HepG2 (cell line): ENCODE data around the gene RNF213. TPM values are rescaled to one million over a fixed set of nuclear protein-coding genes. Genes with fewer than 3 reads are reported as not detected.

Experiments used
- ATF2 ChIP-seq: sonication (generic); formaldehyde crosslinking; IDR thresholded peaks from 2 replicates; pipeline ENCODE4 v1.4.0; 2020; ENCODE audit warnings: missing genetic modification reagents
- CBX1 ChIP-seq: IDR thresholded peaks from one replicate; pipeline ENCODE4 v1.6.1; 2016; ENCODE audit warnings: antibody characterized with exemption, low read depth
- EHMT2 ChIP-seq: fragments of 200-600 bp; sonication (generic); IDR thresholded peaks from 2 replicates; pipeline ENCODE4 v1.7.0; 2017; ENCODE audit warnings: antibody characterized with exemption, low read depth, low read length, borderline replicate concordance
- HNRNPLL ChIP-seq: fragments of 200-400 bp; formaldehyde crosslinking; IDR thresholded peaks from 2 replicates; pipeline ENCODE4 v1.6.1; 2017; ENCODE audit warnings: mild to moderate bottlenecking, low read depth, low read length; ENCODE audit not compliant: poor library complexity, severe bottlenecking
- KAT8 ChIP-seq: IDR thresholded peaks from 2 replicates; pipeline ENCODE4 v1.6.1; 2016; ENCODE audit warnings: missing genetic modification reagents, missing compliant biosample characterization
- MED13 ChIP-seq: sonication (generic); formaldehyde crosslinking; IDR thresholded peaks from 2 replicates; pipeline ENCODE4 v1.5.0; 2020; ENCODE audit warnings: missing genetic modification reagents
- MTERF4 ChIP-seq: sonication (generic); formaldehyde crosslinking; IDR thresholded peaks from 2 replicates; pipeline ENCODE4 v1.8.0; 2023; ENCODE audit warnings: mild to moderate bottlenecking, missing genetic modification reagents
- NFE2L2 ChIP-seq: fragments of 150-350 bp; IDR thresholded peaks from 2 replicates; pipeline ENCODE4 v1.6.1; 2014; ENCODE audit warnings: low read length
- PCBP2 ChIP-seq: fragments of 200-400 bp; formaldehyde crosslinking; optimal IDR thresholded peaks from 2 replicates; pipeline ENCODE3; 2018; ENCODE audit warnings: low read length, low read depth; ENCODE audit not compliant: poor library complexity, severe bottlenecking
- RNF2 ChIP-seq: fragments of 450-650 bp; conservative IDR thresholded peaks from 2 replicates; pipeline ENCODE4 v1.6.1; 2016; ENCODE audit warnings: low read depth
- SIX1 ChIP-seq: sonication (generic); formaldehyde crosslinking; IDR thresholded peaks from 2 replicates; pipeline ENCODE4 v1.4.0; 2020; ENCODE audit warnings: missing genetic modification reagents, borderline replicate concordance
- SOX6 ChIP-seq, 2 experiments: fragments of 450-650 bp in 1 of 2; sonication (generic) in 1 of 2; formaldehyde crosslinking in 1 of 2; IDR thresholded peaks; 2 replicates each; pipeline versions ENCODE4 v1.4.0 to v1.6.1; 2017 to 2020; ENCODE audit warnings: antibody characterized with exemption in 1 of 2, mild to moderate bottlenecking in 1 of 2, missing genetic modification reagents in 1 of 2
- ZBTB20 ChIP-seq: sonication (generic); formaldehyde crosslinking; IDR thresholded peaks from 2 replicates; pipeline ENCODE4 v1.8.1; 2023; ENCODE audit warnings: missing genetic modification reagents, low read depth, mild to moderate bottlenecking, borderline replicate concordance
- ZKSCAN1 ChIP-seq: fragments of 150-350 bp; IDR thresholded peaks from 2 replicates; pipeline ENCODE4 v1.6.1; 2014; ENCODE audit warnings: low read length
- ZNF142 ChIP-seq: sonication (generic); formaldehyde crosslinking; IDR thresholded peaks from 2 replicates; pipeline ENCODE4 v1.4.0; 2020; ENCODE audit warnings: missing genetic modification reagents
- ZNF207 ChIP-seq: fragments of 450-650 bp; IDR thresholded peaks from 2 replicates; pipeline ENCODE4 v1.6.1; 2016; ENCODE audit warnings: antibody characterized with exemption, borderline replicate concordance
- ZNF670 ChIP-seq: sonication (generic); formaldehyde crosslinking; IDR thresholded peaks from 2 replicates; pipeline ENCODE4 v1.8.0; 2022; ENCODE audit warnings: mild to moderate bottlenecking, missing genetic modification reagents, borderline replicate concordance
- ZNF703 ChIP-seq: sonication (generic); formaldehyde crosslinking; IDR thresholded peaks from 2 replicates; pipeline ENCODE4 v1.5.1; 2020; ENCODE audit warnings: missing genetic modification reagents, mild to moderate bottlenecking, moderate library complexity, borderline replicate concordance
- ZNF773 ChIP-seq: sonication (generic); formaldehyde crosslinking; IDR thresholded peaks from 2 replicates; pipeline ENCODE4 v1.4.0; 2020; ENCODE audit warnings: missing genetic modification reagents, borderline replicate concordance
- ZNF788 ChIP-seq: sonication (generic); formaldehyde crosslinking; IDR thresholded peaks from 2 replicates; pipeline ENCODE4 v1.5.0; 2020; ENCODE audit warnings: mild to moderate bottlenecking, missing genetic modification reagents, borderline replicate concordance
- polyA plus RNA-seq, 8 experiments: library from polyadenylated mRNA; depleted of rRNA in 3 of 8; stranded (reverse) in 7 of 8; unstranded in 1 of 8; fragments of >200 nt; fragmentation: Illumina TruSeq in 4 of 8; extraction: Trizol in 4 of 8; gene quantifications; 2 replicates each; pipeline versions ENCODE4 v1.2.1 to v1.2.3, GENCODE V29; 2011 to 2016; ENCODE audit warnings: low read depth in 4 of 8, missing spikeins in 1 of 8, mixed read lengths in 1 of 8; ENCODE audit not compliant: insufficient read depth in 1 of 8
- total RNA-seq, 5 experiments: library from RNA; depleted of rRNA; stranded (reverse); fragments of >200 nt; fragmentation: Illumina TruSeq; extraction: Trizol; gene quantifications; 2 replicates each; pipeline ENCODE4 v1.2.3, GENCODE V29; 2016; ENCODE audit warnings: low read depth in 1 of 5

RNF213 gene
- total and polyA plus RNA-seq, 2 of the 13 experiments (the other 11 are each of a cell fraction or from before 2014, with no cell fraction given): 38.6 to 38.7 TPM

GRCh38 chr17:80263253-80264204, 2.9 kb downstream of the RNF213 start (continued):
- TF ChIP-seq ZNF142 (CRISPR knock-in tag): peak; percentile 78; the same call in 1 of the 2 replicates
- no peak for TF ChIP-seq ZNF703 (CRISPR knock-in tag)
- TF ChIP-seq HNRNPLL: peak; percentile 25
- peak; percentile 11; the same call in 1 of the 2 replicates for TF ChIP-seq ZNF788
- no peak for TF ChIP-seq SOX6 (IDR thresholded peaks at IDR 0.05)
- TF ChIP-seq SOX6 (CRISPR knock-in tag; IDR thresholded peaks at IDR 0.05): peak; percentile 51
- no peak for TF ChIP-seq RNF2
- no peak for TF ChIP-seq ZNF670 (CRISPR knock-in tag)
- TF ChIP-seq ZBTB20 (CRISPR knock-in tag): peak; percentile 85
- TF ChIP-seq KAT8 (CRISPR knock-in tag): peak; percentile 89
- peak; percentile 58; the same call in 1 of the 2 replicates for TF ChIP-seq MED13 (CRISPR knock-in tag)
- TF ChIP-seq NFE2L2: peak; percentile 9; the same call in 1 of the 2 replicates
- peak; percentile 72; the same call in 1 of the 2 replicates for TF ChIP-seq SIX1 (CRISPR knock-in tag)
- no peak for TF ChIP-seq PCBP2
- 0 out of 2 replicates have a peak, but pooled peaks have one; percentile 56 for TF ChIP-seq ZNF773 (CRISPR knock-in tag)
- no peak; the same call in 1 of the 2 replicates for TF ChIP-seq EHMT2
- TF ChIP-seq ZKSCAN1: no peak
- 0 out of 2 replicates have a peak, but pooled peaks have one; percentile 59 for TF ChIP-seq MTERF4 (CRISPR knock-in tag)
- peak; percentile 98 for TF ChIP-seq ZNF207
- peak; percentile 70; the same call in 1 of the 2 replicates for TF ChIP-seq ATF2
- peak; percentile 70 for TF ChIP-seq CBX1
